Cardiac fibroblast (primary cell): Measurements from ENCODE around the gene RHOBTB3.
"Not testable (repeated sequence)": the region's sequence is repeated elsewhere in the genome, so short reads cannot be mapped to it uniquely, and the experiment has no call there.

ENCODE experiments used
- DNase-seq, 2 donors: peaks; one replicate each; pipeline versions ENCODE4 v3.0.0 to v3.0.0-alpha.2; 2010; ENCODE audit warnings: low read depth in 2 of 2
- H3K4me3 ChIP-seq, 2 donors: replicated peaks in 1 of 2; 1 replicate in 1 of 2; 2 replicates in 1 of 2; pipeline ENCODE4 v1.5.1; 2011; ENCODE audit warnings: low read depth in 2 of 2, low read length in 2 of 2, mild to moderate bottlenecking in 2 of 2, moderate library complexity in 1 of 2
- TF ChIP-seq, protein P1 (sequence below): IDR thresholded peaks from one replicate; pipeline ENCODE4 v1.5.1; 2011; ENCODE audit warnings: low read depth, mild to moderate bottlenecking, low read length, inconsistent platforms

Gene RHOBTB3

GRCh38 chr5:95697781-95698681 is 33.1 kb upstream of the RHOBTB3 start:
- no peak for DNase-seq
- H3K4me3 ChIP-seq, result no peak overlapping the region
- TF ChIP-seq, protein P1, sequence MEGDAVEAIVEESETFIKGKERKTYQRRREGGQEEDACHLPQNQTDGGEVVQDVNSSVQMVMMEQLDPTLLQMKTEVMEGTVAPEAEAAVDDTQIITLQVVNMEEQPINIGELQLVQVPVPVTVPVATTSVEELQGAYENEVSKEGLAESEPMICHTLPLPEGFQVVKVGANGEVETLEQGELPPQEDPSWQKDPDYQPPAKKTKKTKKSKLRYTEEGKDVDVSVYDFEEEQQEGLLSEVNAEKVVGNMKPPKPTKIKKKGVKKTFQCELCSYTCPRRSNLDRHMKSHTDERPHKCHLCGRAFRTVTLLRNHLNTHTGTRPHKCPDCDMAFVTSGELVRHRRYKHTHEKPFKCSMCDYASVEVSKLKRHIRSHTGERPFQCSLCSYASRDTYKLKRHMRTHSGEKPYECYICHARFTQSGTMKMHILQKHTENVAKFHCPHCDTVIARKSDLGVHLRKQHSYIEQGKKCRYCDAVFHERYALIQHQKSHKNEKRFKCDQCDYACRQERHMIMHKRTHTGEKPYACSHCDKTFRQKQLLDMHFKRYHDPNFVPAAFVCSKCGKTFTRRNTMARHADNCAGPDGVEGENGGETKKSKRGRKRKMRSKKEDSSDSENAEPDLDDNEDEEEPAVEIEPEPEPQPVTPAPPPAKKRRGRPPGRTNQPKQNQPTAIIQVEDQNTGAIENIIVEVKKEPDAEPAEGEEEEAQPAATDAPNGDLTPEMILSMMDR, result no peak

DNA sequence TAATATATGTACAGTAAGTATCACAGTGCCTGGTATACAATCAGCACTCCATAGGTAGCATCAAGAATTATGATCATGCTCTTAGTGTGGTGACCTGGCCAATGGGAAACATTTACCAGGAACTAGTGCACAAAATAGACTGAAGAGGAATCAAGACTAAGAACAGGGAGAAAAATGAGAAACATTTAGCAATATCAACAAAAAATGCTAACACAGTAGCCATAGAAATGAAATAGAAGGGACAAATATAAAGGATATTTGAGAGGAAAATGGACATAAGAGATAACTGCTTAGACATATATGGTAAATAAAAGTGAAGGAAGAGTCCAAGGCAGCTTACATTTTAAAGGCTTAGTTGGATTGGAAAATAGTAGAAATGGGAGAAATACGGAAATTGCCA is 31.8 kb upstream of the RHOBTB3 start:
- no peak overlapping the region for H3K4me3 ChIP-seq
- DNase-seq, result no peak
- TF ChIP-seq, protein P1, result no peak

DNA sequence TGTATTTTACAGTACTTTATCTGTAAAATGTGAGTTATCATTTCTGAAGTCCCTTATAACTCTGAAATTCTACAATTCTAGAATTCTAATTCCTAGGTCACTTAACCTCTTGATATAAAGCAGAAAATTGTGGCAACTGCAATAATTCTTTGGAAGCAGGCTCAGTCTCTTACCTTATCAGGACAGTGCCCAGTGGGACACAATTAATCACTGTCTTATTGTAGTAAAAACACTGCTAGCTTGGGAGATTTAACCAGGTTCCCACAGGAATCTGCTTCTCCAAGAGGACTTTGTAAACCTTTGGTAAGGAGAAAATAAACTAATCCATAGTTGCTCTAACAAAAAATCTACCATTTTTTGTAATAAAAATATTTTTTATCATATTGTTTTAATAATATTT is 30.1 kb upstream of the RHOBTB3 start:
- TF ChIP-seq, protein P1, result no peak
- H3K4me3 ChIP-seq, result no peak overlapping the region
- DNase-seq, result no peak

DNA sequence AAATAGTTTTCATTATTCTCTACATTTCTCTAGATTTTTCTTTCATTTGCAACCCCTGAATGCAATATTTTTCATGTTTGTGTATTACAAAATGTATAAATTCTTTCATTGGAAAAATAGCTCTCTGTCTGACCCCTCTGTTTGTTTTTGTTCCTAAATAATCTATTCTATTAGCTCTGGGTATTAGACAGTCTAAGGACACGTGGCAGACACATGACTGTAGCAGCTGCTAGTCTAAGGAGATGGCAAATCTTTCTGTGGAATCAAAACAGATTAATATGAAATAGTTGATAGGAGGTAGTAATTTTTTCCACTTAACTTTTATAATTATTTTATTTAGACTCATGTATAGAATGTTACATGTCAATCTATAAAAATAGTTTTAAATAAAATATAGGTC is 27.0 kb upstream of the RHOBTB3 start:
- DNase-seq, result peak in 1 of 2 donors; percentile 34
- TF ChIP-seq, protein P1, result no peak
- H3K4me3 ChIP-seq, result no peak overlapping the region

DNA sequence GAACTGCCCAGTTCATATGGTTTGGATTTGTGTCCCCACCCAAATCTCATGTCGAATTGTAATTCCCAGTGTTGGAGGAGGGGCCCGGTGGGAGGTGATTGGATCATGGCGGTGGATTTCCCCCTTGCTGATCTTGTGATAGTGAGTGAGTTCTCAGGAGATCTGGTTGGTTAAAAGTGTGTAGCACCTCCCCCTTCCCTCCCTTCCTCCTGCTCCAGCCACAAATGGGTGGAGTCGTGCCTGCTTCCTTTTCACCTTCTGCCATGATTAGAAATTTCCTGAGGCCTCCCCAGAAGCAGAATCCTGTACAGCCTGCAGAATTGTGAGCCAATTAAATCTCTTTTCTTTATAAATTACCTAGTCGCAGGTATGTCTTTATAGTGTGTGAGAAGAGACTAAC is 24.9 kb upstream of the RHOBTB3 start:
- not testable (repeated sequence) for DNase-seq, H3K4me3 ChIP-seq

GRCh38 chr5:95707055-95707454 is 24.1 kb upstream of the RHOBTB3 start:
- TF ChIP-seq, protein P1, result no peak
- no peak overlapping the region for H3K4me3 ChIP-seq
- DNase-seq, result no peak

- not testable (repeated sequence) for H3K4me3 ChIP-seq, DNase-seq
Measured at GRCh38 chr5:95707534-95708188, 23.5 kb upstream of the RHOBTB3 start.
